ENCODE results near the gene SH2D6. TPM values are rescaled to one million over a fixed set of nuclear protein-coding genes. Genes with fewer than 3 reads are reported as not detected.

The SH2D6 gene
- polyA plus RNA-seq, 2 of the 4 experiments (the other 2 are of a cell fraction), result 1.4 to 1.8 TPM

GRCh38 chr2:85472261-85472660 is 53.7 kb downstream of the SH2D6 start:
- peak overlapping the region; percentile 81 to 86; a peak in 4 of 6 replicates for H3K27ac ChIP-seq
- ATAC-seq (no peak), DNase-seq (ENCODE audit: low read depth in 1 of 2, low spot score in 1 of 2) (no peak), FAIRE-seq (no peak)
- H3K4me1 ChIP-seq, result peaks cover 63% of the 10 kb centered on the region
- no peaks in the 10 kb centered on the region for H3K9me3 ChIP-seq
- ChIA-PET CTCF (interaction anchor here (0.6 to 4.5 kb wide), 10 partner anchors 11 to 80 kb away, joined by 3 to 15 read pairs (median 4); partner anchors contain the start of gene MAT2A), POLR2A (interaction anchor here (2.4 to 6.3 kb wide), 2 partner anchors 35 to 67 kb away, joined by 9 to 68 read pairs; partner anchors contain the start of gene MAT2A)
- TF ChIP-seq JUN (IDR thresholded peaks at IDR 0.05) (no peak), RAD21 (conservative IDR thresholded peaks at IDR 0.05 in 1 of 2, IDR thresholded peaks at IDR 0.05 in 1 of 2) (no peak), HDAC2 (IDR thresholded peaks at IDR 0.05) (no peak), ZNF302 (CRISPR knock-in tag; IDR thresholded peaks at IDR 0.05) (no peak), FOSB (CRISPR knock-in tag; IDR thresholded peaks at IDR 0.05) (no peak), TP53 (CRISPR knock-in tag; IDR thresholded peaks at IDR 0.05) (no peak), MYC (IDR thresholded peaks at IDR 0.05; ENCODE audit: borderline replicate concordance, low read length) (no peak), HOXA7 (CRISPR knock-in tag; IDR thresholded peaks at IDR 0.05) (no peak), KDM5A (IDR thresholded peaks at IDR 0.05) (no peak), CHD2 (IDR thresholded peaks at IDR 0.05; ENCODE audit: low read length, partially characterized antibody) (no peak), ELK1 (IDR thresholded peaks at IDR 0.05; ENCODE audit: low read depth, low read length) (no peak), SMC3 (IDR thresholded peaks at IDR 0.05) (no peak), FOSL2 (IDR thresholded peaks at IDR 0.05) (no peak), FOSL2 (CRISPR knock-in tag; IDR thresholded peaks at IDR 0.05) (no peak), ZSCAN20 (CRISPR knock-in tag; IDR thresholded peaks at IDR 0.05) (no peak), EHMT2 (IDR thresholded peaks at IDR 0.05; ENCODE audit: low read depth) (no peak), ZFP36 (IDR thresholded peaks at IDR 0.05; ENCODE audit: borderline replicate concordance, partially characterized antibody) (no peak)
- H3K4me3 ChIP-seq, result no peak overlapping the region
- H3K4me2 ChIP-seq, result no peak overlapping the region; the same call in 2 of the 3 replicates
- 75% methylated on average over 4 of the region's 4 CpGs for WGBS (ENCODE audit: missing lambda C conversion rate)

- CTCF ChIA-PET, result interaction anchor here (0.9 to 4.5 kb wide), 8 partner anchors 10 to 64 kb away, joined by 3 to 15 read pairs (median 5); no protein-coding TSS in a partner anchor
Measured at GRCh38 chr2:85475799-85476490, 57.4 kb downstream of the SH2D6 start.

More at GRCh38 chr2:85475799-85476490, 57.4 kb downstream of the SH2D6 start:
- TF ChIP-seq NPAS2 (CRISPR knock-in tag; IDR thresholded peaks at IDR 0.05; ENCODE audit: borderline replicate concordance), result no peak
- TF ChIP-seq EHF (CRISPR knock-in tag; IDR thresholded peaks at IDR 0.05), result no peak
- TF ChIP-seq MAZ (IDR thresholded peaks at IDR 0.05; ENCODE audit: borderline replicate concordance, low read depth, low read length), result no peak
- TF ChIP-seq JUN (IDR thresholded peaks at IDR 0.05), result no peak
- TF ChIP-seq RNF2 (IDR thresholded peaks at IDR 0.05; ENCODE audit: borderline replicate concordance, low read depth), result no peak
- TF ChIP-seq HOXB5 (CRISPR knock-in tag; IDR thresholded peaks at IDR 0.05), result no peak
- no peak for TF ChIP-seq KDM1A (IDR thresholded peaks at IDR 0.05; ENCODE audit: low read depth)
- no peak for TF ChIP-seq RCOR1 (IDR thresholded peaks at IDR 0.05; ENCODE audit: low read depth, low read length)
- no peak for TF ChIP-seq POLR2A (IDR thresholded peaks at IDR 0.05; ENCODE audit: low read length)
- TF ChIP-seq HDAC2 (IDR thresholded peaks at IDR 0.05), result no peak
- TF ChIP-seq ELK1 (IDR thresholded peaks at IDR 0.05; ENCODE audit: low read depth, low read length), result no peak
- no peak for TF ChIP-seq MAFK (IDR thresholded peaks at IDR 0.05; ENCODE audit: partially characterized antibody)
- TF ChIP-seq NR3C1 (IDR thresholded peaks at IDR 0.05), result no peak
- no peak for TF ChIP-seq RARB (CRISPR knock-in tag; IDR thresholded peaks at IDR 0.05)
- no peak for TF ChIP-seq ATOH8 (CRISPR knock-in tag; IDR thresholded peaks at IDR 0.05; ENCODE audit: low read depth)
- no peak for TF ChIP-seq HOXA7 (CRISPR knock-in tag; IDR thresholded peaks at IDR 0.05)
- TF ChIP-seq TP53 (CRISPR knock-in tag; IDR thresholded peaks at IDR 0.05), result no peak
- Histone ChIP-seq H3K4me2 (peak overlapping the region; percentile 22), H3K4me3 (no peak overlapping the region), H3K4me1 (peaks cover 28% of the 10 kb centered on the region), H3K9me3 (no peaks in the 10 kb centered on the region), H3K27ac (peak overlapping the region; percentile 23 to 53; a peak in 4 of 6 replicates)
- 0 out of 6 replicates have a peak, but pooled peaks of 1 of the 2 experiments have one; percentile 14 for ATAC-seq
- POLR2A ChIA-PET, result interaction anchor here (2.0 kb wide), 1 partner anchor 63 kb away, joined by 7 read pairs; the partner anchor contains the start of gene MAT2A
- no peak for DNase-seq (ENCODE audit: low read depth in 1 of 2, low spot score in 1 of 2)
- no peak for FAIRE-seq
- 82% methylated on average over 3 of the region's 3 CpGs for WGBS (ENCODE audit: missing lambda C conversion rate)
